T47D (cell line): ENCODE results near the gene TTC13.

Source experiments
- DNase-seq, 2 experiments: peaks; one replicate each; pipeline versions ENCODE4 v3.0.0 to v3.0.0-alpha.2; 2011 to 2012; ENCODE audit warnings: low read depth in 1 of 2, low spot score in 1 of 2
- JUND ChIP-seq: IDR thresholded peaks from 2 replicates; pipeline ENCODE4 v1.6.1; 2012; ENCODE audit warnings: low read depth
- in situ Hi-C: cut with HindIII; loops from 2 replicates; pipeline ENCODE4 v1.10.0; 2016; ENCODE audit warnings: low sequenced_read_pairs, low pct_unique_long_range_greater_than_20kb

Gene TTC13

GRCh38 chr1:230958370-230958769, 20.3 kb downstream of the TTC13 start:
- DNase-seq = no peak
- in situ Hi-C loops = no loop called here
- TF ChIP-seq JUND = no peak

- TF ChIP-seq JUND = no peak
- no peak for DNase-seq
- in situ Hi-C loops = no loop called here
Measured at GRCh38 chr1:230957580-230957989, 21.1 kb downstream of the TTC13 start.

- no peak for TF ChIP-seq JUND
- in situ Hi-C loops = no loop called here
- no peak for DNase-seq
Measured at GRCh38 chr1:230950404-230950803, 28.3 kb downstream of the TTC13 start.

- no peak for DNase-seq
- in situ Hi-C loops = no loop called here
- TF ChIP-seq JUND = no peak
Measured at GRCh38 chr1:230948903-230949302, 29.8 kb downstream of the TTC13 start.

- DNase-seq = no peak
- TF ChIP-seq JUND = no peak
- in situ Hi-C loops = no loop called here
Measured at GRCh38 chr1:230948301-230948700, 30.4 kb downstream of the TTC13 start.

GRCh38 chr1:230943048-230943593, 35.5 kb downstream of the TTC13 start:
- no peak for TF ChIP-seq JUND
- in situ Hi-C loops = no loop called here
- no peak for DNase-seq

GRCh38 chr1:230940848-230941247, 37.8 kb downstream of the TTC13 start:
- TF ChIP-seq JUND = no peak
- DNase-seq = no peak
- in situ Hi-C loops = no loop called here

- DNase-seq = no peak
Measured at GRCh38 chr1:230939806-230940489, 38.7 kb downstream of the TTC13 start.

GRCh38 chr1:230938924-230939368, 39.7 kb downstream of the TTC13 start:
- in situ Hi-C loops = no loop called here
- no peak for TF ChIP-seq JUND
- DNase-seq = no peak

More at GRCh38 chr1:230939806-230940489, 38.7 kb downstream of the TTC13 start:
- TF ChIP-seq JUND = no peak
- in situ Hi-C loops = no loop called here

GRCh38 chr1:230937371-230937770, 41.3 kb downstream of the TTC13 start:
- DNase-seq = no peak
- in situ Hi-C loops = no loop called here
- TF ChIP-seq JUND = no peak

GRCh38 chr1:230936475-230936874, 42.2 kb downstream of the TTC13 start:
- no peak for TF ChIP-seq JUND
- in situ Hi-C loops = no loop called here
- DNase-seq = no peak

- DNase-seq = no peak
- no peak for TF ChIP-seq JUND
- in situ Hi-C loops = no loop called here
Measured at GRCh38 chr1:230935852-230936251, 42.8 kb downstream of the TTC13 start.

GRCh38 chr1:230930986-230931385, 47.7 kb downstream of the TTC13 start:
- in situ Hi-C loops = no loop called here
- no peak for DNase-seq
- TF ChIP-seq JUND = no peak

GRCh38 chr1:230926182-230926581, 52.5 kb downstream of the TTC13 start:
- in situ Hi-C loops = no loop called here
- no peak for DNase-seq
- TF ChIP-seq JUND = no peak
